Small intestine (tissue), 7 donors: ENCODE results near the gene PRDM7. TPM values are rescaled to one million over a fixed set of nuclear protein-coding genes. Genes with fewer than 3 reads are reported as not detected.
"Not testable (repeated sequence)": the region's sequence is repeated elsewhere in the genome, so short reads cannot be mapped to it uniquely, and the experiment has no call there.

Experiments used
- DNase-seq, 2 donors: peaks; one replicate each; pipeline versions ENCODE4 v3.0.0 to v3.0.0-alpha.2; 2013
- FAIRE-seq: peaks from 2 replicates; lab custom pipeline; 2012; peaks lifted over from hg19 to GRCh38; lab: Jason Lieb, UNC
- H3K27ac ChIP-seq, 3 donors: one replicate each; pipeline ENCODE4 v1.5.1; 2013; ENCODE audit warnings: low read length in 2 of 3, mild to moderate bottlenecking in 2 of 3, control low read depth in 1 of 3, inconsistent platforms in 1 of 3, low read depth in 1 of 3, moderate library complexity in 1 of 3
- H3K27me3 ChIP-seq, 3 donors: one replicate each; pipeline ENCODE4 v1.6.1; 2013; ENCODE audit warnings: low read length in 3 of 3, inconsistent platforms in 1 of 3; ENCODE audit not compliant: control insufficient read depth in 3 of 3, insufficient read depth in 3 of 3
- H3K36me3 ChIP-seq, 3 donors: one replicate each; pipeline ENCODE4 v1.6.1; 2013; ENCODE audit warnings: low read length in 3 of 3, inconsistent platforms in 1 of 3, low read depth in 1 of 3, mild to moderate bottlenecking in 1 of 3, moderate library complexity in 1 of 3; ENCODE audit not compliant: control insufficient read depth in 3 of 3, insufficient read depth in 2 of 3
- H3K4me1 ChIP-seq, 3 donors: one replicate each; pipeline ENCODE4 v1.6.1; 2013; ENCODE audit warnings: low read length in 2 of 3, inconsistent platforms in 1 of 3, low read depth in 1 of 3, mild to moderate bottlenecking in 1 of 3, moderate library complexity in 1 of 3; ENCODE audit not compliant: control insufficient read depth in 3 of 3, insufficient read depth in 2 of 3
- H3K4me3 ChIP-seq, 3 donors: one replicate each; pipeline ENCODE4 v1.5.1; 2013; ENCODE audit warnings: low read length in 3 of 3, control low read depth in 1 of 3, inconsistent platforms in 1 of 3, low read depth in 1 of 3, mild to moderate bottlenecking in 1 of 3, moderate library complexity in 1 of 3
- H3K9me3 ChIP-seq, 2 donors: one replicate each; pipeline ENCODE4 v1.6.1; 2013; ENCODE audit warnings: low read depth in 1 of 2, low read length in 1 of 2; ENCODE audit not compliant: control insufficient read depth in 2 of 2, insufficient read depth in 1 of 2
- WGBS, 3 donors: extraction: QIAGEN DNeasy Blood & Tissue Kit; methylation state at CpG; one replicate each; pipeline ENCODE4 v1.1.7; 2013; 5-methylcytosine and 5-hydroxymethylcytosine counted together
- polyA plus RNA-seq, 4 donors: library from polyadenylated mRNA; stranded (reverse) in 3 of 4; unstranded in 1 of 4; fragments of 200-250 nt in 3 of 4; fragments of 120-200 nt in 1 of 4; gene quantifications; one replicate each; pipeline versions ENCODE4 v1.2.1 to v1.2.3, GENCODE V29; 2013
- donor health status: healthy with polysubstance abuse.
- donor health status: control.
- donor health status: control.
- donor health status: Bipolar disorder and iron deficiency.
- donor health status: healthy.

Gene PRDM7
- polyA plus RNA-seq, 4 donors: 0.01 TPM; not detected in 3

GRCh38 chr16:90011908-90012501, 65.1 kb downstream of the PRDM7 start:
- DNase-seq (no peak), FAIRE-seq (no peak)
- Histone ChIP-seq H3K27me3 (peaks cover 0 to 2% (median 0%) of the 10 kb centered on the region in 3 donors), H3K36me3 (peaks cover 0 to 11% (median 0%) of the 10 kb centered on the region in 3 donors), H3K4me1 (no peaks in the 10 kb centered on the region), H3K27ac (no peak overlapping the region), H3K4me3 (no peak overlapping the region), H3K9me3 (no peaks in the 10 kb centered on the region)
- 85 to 88% (median 86%) methylated on average over 12 of the region's 12 CpGs for WGBS, 3 donors

GRCh38 chr16:90011508-90011819, 65.7 kb downstream of the PRDM7 start:
- no peak overlapping the region for H3K4me3 ChIP-seq
- FAIRE-seq: no peak
- peaks cover 0 to 11% (median 0%) of the 10 kb centered on the region in 3 donors for H3K36me3 ChIP-seq
- H3K4me1 ChIP-seq: no peaks in the 10 kb centered on the region
- H3K9me3 ChIP-seq: no peaks in the 10 kb centered on the region
- no peak for DNase-seq
- 80 to 89% (median 83%) methylated on average over 10 to 11 of the region's 11 CpGs for WGBS, 3 donors
- H3K27me3 ChIP-seq: peaks cover 0 to 2% (median 0%) of the 10 kb centered on the region in 3 donors
- H3K27ac ChIP-seq: no peak overlapping the region

GRCh38 chr16:90010676-90011507, 66.2 kb downstream of the PRDM7 start:
- H3K27ac ChIP-seq: no peak overlapping the region
- 82 to 87% (median 87%) methylated on average over 19 to 22 of the region's 22 CpGs for WGBS, 3 donors
- H3K4me1 ChIP-seq: no peaks in the 10 kb centered on the region
- H3K9me3 ChIP-seq: no peaks in the 10 kb centered on the region
- peaks cover 0 to 15% (median 0%) of the 10 kb centered on the region in 3 donors for H3K36me3 ChIP-seq
- no peak for DNase-seq
- H3K27me3 ChIP-seq: peaks cover 0 to 2% (median 0%) of the 10 kb centered on the region in 3 donors
- FAIRE-seq: no peak
- no peak overlapping the region for H3K4me3 ChIP-seq

GRCh38 chr16:90009172-90009899, 67.8 kb downstream of the PRDM7 start:
- WGBS, 3 donors: 78 to 87% (median 86%) methylated on average over 22 of the region's 22 CpGs
- H3K27ac ChIP-seq: no peak overlapping the region

GRCh38 chr16:90008708-90009145, 68.4 kb downstream of the PRDM7 start:
- DNase-seq (peak in 1 of 2 donors; percentile 46), FAIRE-seq (no peak)
- WGBS, 3 donors: 56 to 81% (median 68%) methylated on average over 13 of the region's 13 CpGs
- Histone ChIP-seq H3K36me3 (peaks cover 0 to 17% (median 0%) of the 10 kb centered on the region in 3 donors), H3K4me1 (no peaks in the 10 kb centered on the region), H3K27me3 (peaks cover 0 to 2% (median 0%) of the 10 kb centered on the region in 3 donors), H3K27ac (no peak overlapping the region), H3K4me3 (no peak overlapping the region), H3K9me3 (no peaks in the 10 kb centered on the region)

More at GRCh38 chr16:90009172-90009899, 67.8 kb downstream of the PRDM7 start:
- Histone ChIP-seq H3K27me3 (peaks cover 0 to 2% (median 0%) of the 10 kb centered on the region in 3 donors), H3K36me3 (peaks cover 0 to 17% (median 0%) of the 10 kb centered on the region in 3 donors), H3K4me3 (no peak overlapping the region), H3K9me3 (no peaks in the 10 kb centered on the region), H3K4me1 (no peaks in the 10 kb centered on the region)
- no peak for FAIRE-seq
- no peak for DNase-seq

- not testable (repeated sequence) for H3K27ac ChIP-seq
Measured at GRCh38 chr16:90007635-90008234, 69.4 kb downstream of the PRDM7 start.

GRCh38 chr16:90007015-90007414, 70.1 kb downstream of the PRDM7 start:
- FAIRE-seq (no peak), DNase-seq (no peak)
- H3K27ac ChIP-seq: no peak overlapping the region
- no peaks in the 10 kb centered on the region for H3K9me3 ChIP-seq
- no peaks in the 10 kb centered on the region for H3K4me1 ChIP-seq
- H3K27me3 ChIP-seq: peaks cover 0 to 1% (median 0%) of the 10 kb centered on the region in 3 donors
- H3K36me3 ChIP-seq: peaks cover 0 to 15% (median 0%) of the 10 kb centered on the region in 3 donors
- H3K4me3 ChIP-seq: no peak overlapping the region
- 83 to 86% (median 86%) methylated on average over 7 of the region's 7 CpGs for WGBS, 3 donors

More at GRCh38 chr16:90007635-90008234, 69.4 kb downstream of the PRDM7 start:
- H3K27me3 ChIP-seq, FAIRE-seq, H3K4me1 ChIP-seq, H3K4me3 ChIP-seq, DNase-seq, H3K9me3 ChIP-seq: not testable (repeated sequence)
- WGBS, 3 donors: 66 to 71% (median 66%) methylated on average over 12 to 13 of the region's 13 CpGs
- peaks cover 0 to 15% (median 0%) of the 10 kb centered on the region in 3 donors for H3K36me3 ChIP-seq
